Vagina (tissue), 2 donors: Measurements from ENCODE around the gene ALDH3B2.

Experiments used
- CTCF ChIP-seq, 3 experiments: fragments of 450-650 bp in 2 of 3; fragments of 200-600 bp in 1 of 3; sonication (generic) in 1 of 3; IDR thresholded peaks; one replicate each; pipeline ENCODE4 v1.5.1; 2017 to 2019; ENCODE audit warnings: antibody characterized with exemption in 3 of 3, mild to moderate bottlenecking in 2 of 3, moderate library complexity in 2 of 3
- POLR2A ChIP-seq, 2 donors: fragments of 450-650 bp; IDR thresholded peaks; one replicate each; pipeline ENCODE4 v1.6.1; 2017; ENCODE audit warnings: antibody characterized with exemption in 2 of 2, mild to moderate bottlenecking in 2 of 2, moderate library complexity in 2 of 2
- POLR2AphosphoS5 ChIP-seq, 2 donors: sonication (generic); formaldehyde crosslinking; IDR thresholded peaks; one replicate each; pipeline ENCODE4 v1.9.0; 2017; ENCODE audit warnings: antibody characterized with exemption in 2 of 2, mild to moderate bottlenecking in 2 of 2, low read depth in 1 of 2; ENCODE audit not compliant: insufficient read depth in 1 of 2

GRCh38 chr11:67668192-67668551, 6.3 kb downstream of the ALDH3B2 start:
- no peak for TF ChIP-seq POLR2AphosphoS5 (IDR thresholded peaks at IDR 0.05; ENCODE audit: insufficient read depth in 1 of 2, low read depth in 1 of 2)
- TF ChIP-seq CTCF (IDR thresholded peaks at IDR 0.05) = no peak
- no peak for TF ChIP-seq POLR2A (IDR thresholded peaks at IDR 0.05)
